ENCODE measurements around the gene HSPG2.
"Not testable (repeated sequence)": the region's sequence is repeated elsewhere in the genome, so short reads cannot be mapped to it uniquely, and the experiment has no call there.

The HSPG2 gene

DNA sequence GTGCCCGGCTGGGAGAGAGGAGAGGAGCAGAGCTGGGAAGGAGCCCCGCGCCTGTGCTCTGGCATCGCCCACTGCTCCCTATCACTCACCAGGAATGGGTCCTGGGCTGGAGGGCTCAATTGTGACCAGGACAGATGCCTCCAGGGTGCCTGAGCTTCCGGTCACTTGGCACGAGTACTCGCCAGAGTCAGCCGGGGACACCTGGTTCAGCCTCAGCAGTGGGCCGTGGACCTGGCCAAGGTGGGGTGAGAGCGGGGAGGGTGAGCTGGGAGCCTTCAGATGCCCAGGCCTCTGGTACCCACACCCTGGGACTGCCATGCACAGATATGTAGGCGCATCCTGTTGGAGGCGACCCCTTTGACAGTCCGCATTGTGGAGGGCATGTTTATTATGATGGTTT, 93.9 kb downstream of the HSPG2 start:
- DNase-seq (ENCODE audit: low spot score), result no peak

DNA sequence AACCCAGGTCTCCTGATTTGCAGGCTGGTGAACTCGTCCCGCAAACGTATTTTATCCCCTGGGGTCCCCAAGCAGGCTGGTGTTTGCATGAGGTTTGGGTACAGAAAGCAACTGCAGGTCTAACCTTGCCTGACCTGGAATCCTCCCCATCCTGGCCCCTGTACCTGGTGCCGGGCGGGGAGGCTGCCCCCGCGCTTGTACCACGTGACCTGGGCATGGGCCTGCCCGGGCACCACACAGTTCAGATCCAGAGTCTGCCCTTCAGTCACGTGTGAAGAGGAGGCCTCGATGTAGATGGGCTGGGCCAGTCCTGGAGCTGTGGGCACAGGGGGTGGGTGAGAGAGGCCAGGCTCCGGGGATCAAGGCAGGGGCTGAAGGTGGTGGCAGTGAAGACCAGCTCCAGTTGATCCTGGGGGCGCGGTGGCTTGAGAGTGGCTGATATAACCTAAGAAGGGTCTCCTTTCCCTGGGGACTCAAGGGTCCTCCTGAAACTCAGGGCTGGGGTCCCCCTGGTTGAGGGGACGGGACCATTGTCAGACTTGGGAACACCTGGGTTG, 94.4 kb downstream of the HSPG2 start:
- DNase-seq (ENCODE audit: low spot score), result no peak

GRCh38 chr1:21841852-21842466, 95.2 kb downstream of the HSPG2 start:
- DNase-seq (ENCODE audit: low spot score), result no peak

- DNase-seq (ENCODE audit: low spot score), result no peak
Observed at GRCh38 chr1:21840981-21841380, 96.1 kb downstream of the HSPG2 start.

- DNase-seq (ENCODE audit: low spot score), result no peak
Observed at GRCh38 chr1:21839337-21840037, 97.6 kb downstream of the HSPG2 start.

- DNase-seq (ENCODE audit: low spot score), result no peak
Observed at GRCh38 chr1:21838359-21839157, 98.6 kb downstream of the HSPG2 start.

DNA sequence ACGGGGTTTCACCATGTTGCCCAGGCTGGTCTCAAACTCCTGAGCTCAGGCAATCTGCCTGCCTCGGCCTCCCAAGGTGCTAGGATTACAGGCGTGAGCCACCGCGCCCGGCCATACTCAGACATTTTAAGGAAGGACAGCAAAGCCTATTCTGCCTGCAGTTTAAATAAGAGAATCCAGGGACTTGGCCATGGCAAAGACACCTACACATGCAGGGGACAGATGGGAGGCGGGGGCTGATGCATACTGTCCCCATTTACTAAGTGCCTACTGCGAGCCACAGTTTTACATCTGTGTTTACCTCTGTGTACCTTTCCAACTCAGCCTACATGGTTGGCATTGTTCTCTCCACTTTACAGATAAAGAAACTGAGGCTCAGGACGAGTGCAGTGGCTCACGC, 99.6 kb downstream of the HSPG2 start:
- no peak for DNase-seq (ENCODE audit: low spot score)

GRCh38 chr1:21836729-21837128, 100.4 kb downstream of the HSPG2 start:
- no peak for DNase-seq (ENCODE audit: low spot score)

- no peak for DNase-seq (ENCODE audit: low spot score)
Observed at GRCh38 chr1:21836010-21836409, 101.1 kb downstream of the HSPG2 start.

DNA sequence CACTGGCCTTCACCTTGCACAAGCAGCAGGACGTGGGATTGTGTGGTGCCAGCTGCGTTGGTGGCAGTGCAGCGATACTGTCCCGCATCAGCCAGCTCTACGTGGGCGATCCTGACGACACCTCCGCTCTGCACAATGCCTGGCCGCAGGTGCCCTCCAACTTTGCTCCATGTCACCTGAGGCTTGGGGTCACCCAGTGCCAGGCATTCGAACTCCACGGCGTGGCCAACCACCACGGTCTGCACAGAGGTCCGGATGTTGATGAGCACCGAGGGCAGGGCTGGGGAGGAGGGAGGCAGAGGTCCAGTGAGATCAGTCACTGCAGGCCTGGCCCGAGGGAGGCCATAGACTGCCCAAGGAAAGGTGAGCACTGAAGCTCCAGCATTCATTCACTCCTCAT, 102.4 kb downstream of the HSPG2 start:
- no peak for DNase-seq (ENCODE audit: low spot score)

- DNase-seq (ENCODE audit: low spot score), result no peak
Observed at GRCh38 chr1:21834094-21834493, 103.0 kb downstream of the HSPG2 start.

DNA sequence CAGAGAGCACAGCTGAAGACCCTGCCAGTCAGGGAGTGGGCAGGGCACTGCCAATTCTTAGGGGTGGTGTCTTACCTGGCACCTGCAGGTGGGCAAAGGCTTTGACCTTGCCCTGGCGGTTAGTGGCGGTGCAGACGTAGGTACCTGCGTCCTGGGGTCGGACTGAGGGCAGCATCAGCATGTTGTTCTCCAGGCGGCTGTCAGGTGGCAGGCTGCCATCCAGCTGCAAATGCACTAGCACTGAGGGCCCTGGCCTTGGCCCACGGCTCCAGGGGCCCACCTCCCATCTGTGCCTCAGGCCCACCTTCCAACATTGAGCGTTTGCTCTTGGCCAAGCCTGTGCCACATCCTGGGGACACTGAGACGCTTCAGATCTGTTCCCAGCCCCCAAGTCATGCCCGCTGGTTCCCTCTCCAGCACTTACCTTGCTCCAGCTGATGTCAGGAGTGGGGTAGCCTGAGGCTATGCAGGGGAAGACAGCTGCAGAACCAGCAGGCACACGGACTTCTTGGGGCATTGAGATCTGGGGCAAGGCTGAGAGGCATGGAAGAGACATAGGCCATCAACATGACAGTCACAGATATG, 103.6 kb downstream of the HSPG2 start:
- DNase-seq (ENCODE audit: low spot score), result no peak

GRCh38 chr1:21831454-21831970, 105.6 kb downstream of the HSPG2 start:
- DNase-seq (ENCODE audit: low spot score), result no peak

DNA sequence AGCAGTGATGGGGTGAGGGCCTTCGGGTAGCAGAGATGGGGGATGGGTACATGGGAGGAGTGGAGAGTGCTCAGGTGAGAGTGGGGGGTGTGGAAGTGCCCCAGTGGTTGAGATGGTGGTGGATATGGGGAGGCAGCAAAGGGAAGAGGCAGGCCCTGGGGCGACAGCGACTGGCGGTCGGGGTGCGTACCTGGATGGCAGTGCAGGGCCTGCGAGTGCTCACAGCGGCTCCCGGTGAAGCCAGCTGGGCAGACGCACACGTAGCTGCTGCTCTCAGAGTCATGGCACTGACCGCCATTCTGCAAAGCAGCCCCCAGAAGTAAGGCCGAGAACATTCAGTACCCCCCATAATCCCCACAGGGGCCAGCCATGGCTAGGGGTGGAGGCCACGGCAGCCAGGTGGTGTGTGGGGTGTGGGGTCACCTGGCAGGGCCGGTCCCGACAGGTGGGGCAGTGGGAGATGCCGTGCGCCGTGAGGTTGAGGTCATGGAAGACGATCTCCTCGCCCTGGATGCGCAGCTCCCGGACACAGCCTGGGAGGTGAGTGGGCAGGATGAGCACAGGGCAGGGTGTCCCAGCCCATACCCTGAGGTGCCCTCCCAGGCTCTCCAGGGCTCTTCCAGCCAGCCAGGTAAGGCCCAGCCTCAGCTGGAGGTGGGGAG, 106.2 kb downstream of the HSPG2 start:
- DNase-seq (ENCODE audit: low spot score), result no peak

GRCh38 chr1:21829294-21829693, 107.8 kb downstream of the HSPG2 start:
- DNase-seq (ENCODE audit: low spot score), result no peak

DNA sequence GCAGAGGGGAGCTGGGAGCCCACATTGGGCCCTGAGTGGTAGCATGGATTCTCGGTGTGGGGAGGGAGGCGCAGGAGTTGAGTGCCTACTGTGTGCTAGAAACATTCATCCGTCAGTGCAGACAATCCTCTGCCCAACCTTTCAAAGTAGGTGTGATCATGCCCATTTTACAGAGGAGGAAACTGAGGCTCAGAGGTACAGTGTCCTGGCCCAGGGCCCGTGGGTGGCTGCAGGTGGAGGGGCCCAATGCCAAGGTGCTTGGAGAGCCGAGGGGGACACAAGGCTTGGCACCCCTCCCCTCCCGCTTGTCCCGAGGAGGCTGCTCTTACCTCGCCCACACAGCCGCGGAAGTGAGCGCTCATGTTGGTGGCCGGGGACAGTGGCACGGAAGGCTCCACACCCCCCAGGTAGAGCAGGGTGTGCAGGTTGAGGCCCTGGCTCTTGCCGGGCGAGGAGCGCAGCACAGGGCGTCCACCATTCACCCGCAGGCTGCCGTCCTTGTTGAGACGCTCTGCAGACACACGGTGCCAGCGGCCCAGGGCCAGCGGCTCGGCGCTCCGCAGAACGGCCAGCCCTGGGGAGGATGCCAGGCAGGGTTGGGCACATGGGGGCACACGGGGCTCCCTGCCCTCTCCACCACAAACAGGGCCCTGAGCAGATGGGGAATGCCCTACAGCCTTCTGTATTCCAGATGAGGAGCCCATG, 108.5 kb downstream of the HSPG2 start:
- no peak for DNase-seq (ENCODE audit: low spot score)

GRCh38 chr1:21828075-21828474, 109.0 kb downstream of the HSPG2 start:
- no peak for DNase-seq (ENCODE audit: low spot score)

GRCh38 chr1:21827141-21827679, 109.9 kb downstream of the HSPG2 start:
- DNase-seq (ENCODE audit: low spot score), result no peak

DNA sequence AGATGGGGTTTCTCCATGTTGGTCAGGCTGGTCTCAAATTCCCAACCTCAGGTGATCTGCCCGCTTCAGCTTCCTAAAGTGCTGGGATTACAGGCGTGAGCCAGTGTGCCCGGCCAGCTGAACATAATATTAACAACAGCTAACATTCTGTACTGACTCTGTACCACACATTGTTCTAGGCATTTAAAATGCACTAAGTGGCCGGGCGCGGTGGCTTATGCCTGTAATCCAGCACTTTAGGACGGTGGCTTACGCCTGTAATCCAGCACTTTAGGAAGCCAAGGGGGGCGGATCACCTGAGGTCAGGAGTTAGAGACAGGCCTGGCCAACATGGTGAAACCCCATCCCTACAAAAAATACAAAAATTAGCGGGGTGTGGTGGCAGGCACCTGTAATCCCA, 110.4 kb downstream of the HSPG2 start:
- not testable (repeated sequence) for DNase-seq (ENCODE audit: low spot score)

DNA sequence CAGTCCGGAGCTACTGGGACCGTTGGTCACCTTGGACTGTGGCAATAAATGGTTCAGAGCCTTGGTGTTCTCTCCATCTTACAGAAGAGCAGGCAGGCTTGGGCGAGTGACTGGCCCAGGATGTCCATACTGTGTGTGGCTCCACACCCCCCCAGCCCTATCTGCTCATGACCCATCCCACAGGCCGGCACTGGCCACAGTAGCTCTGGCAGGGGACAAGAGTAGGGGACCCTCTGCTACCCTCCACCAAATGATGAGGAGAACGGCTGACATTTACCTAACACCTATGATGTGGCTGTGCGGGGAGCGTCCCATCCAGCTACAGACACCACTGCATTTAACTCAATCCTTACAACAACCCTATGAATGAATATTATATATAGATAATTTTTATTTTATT, 111.7 kb downstream of the HSPG2 start:
- DNase-seq (ENCODE audit: low spot score), result no peak

- no peak for DNase-seq (ENCODE audit: low spot score)
Observed at GRCh38 chr1:21824926-21825325, 112.2 kb downstream of the HSPG2 start.

Data from GM03348 (cell line).